ENCODE measurements around the gene ATP10A.

Gene ATP10A

DNA sequence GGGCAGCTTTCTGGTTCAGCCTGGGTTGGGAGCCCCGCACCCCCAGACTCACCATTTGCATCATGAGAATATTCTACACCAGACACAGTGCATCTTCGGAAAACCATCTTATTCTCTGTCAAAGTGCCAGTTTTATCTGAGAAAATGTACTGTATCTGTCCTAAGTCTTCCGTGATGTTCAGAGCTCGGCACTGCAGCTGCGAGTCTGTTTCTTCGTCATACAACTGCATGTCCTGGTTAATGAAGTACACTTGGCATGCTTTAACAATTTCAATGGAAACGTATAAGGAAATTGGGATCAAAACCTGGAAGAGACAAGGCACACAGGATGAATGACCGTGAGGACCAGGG is 141.5 kb downstream of the ATP10A start:
- Histone ChIP-seq H3K27ac (ENCODE audit: insufficient read depth, low read depth, low read length, poor library complexity, severe bottlenecking) (no peak overlapping the region), H3K4me3 (ENCODE audit: insufficient read depth, low read depth, low read length) (no peak overlapping the region), H3K9me3 (ENCODE audit: control insufficient read depth, low read length) (no peaks in the 10 kb centered on the region), H3K4me1 (ENCODE audit: control insufficient read depth, insufficient read depth, low read length) (peaks cover 3% of the 10 kb centered on the region), H3K27me3 (ENCODE audit: control insufficient read depth, insufficient read depth, low read length, poor library complexity, severe bottlenecking) (no peaks in the 10 kb centered on the region), H3K36me3 (ENCODE audit: control insufficient read depth, insufficient read depth, low read length) (no peaks in the 10 kb centered on the region)
- WGBS, 2 experiments: 87 to 88% methylated on average over 8 of the region's 8 CpGs

DNA sequence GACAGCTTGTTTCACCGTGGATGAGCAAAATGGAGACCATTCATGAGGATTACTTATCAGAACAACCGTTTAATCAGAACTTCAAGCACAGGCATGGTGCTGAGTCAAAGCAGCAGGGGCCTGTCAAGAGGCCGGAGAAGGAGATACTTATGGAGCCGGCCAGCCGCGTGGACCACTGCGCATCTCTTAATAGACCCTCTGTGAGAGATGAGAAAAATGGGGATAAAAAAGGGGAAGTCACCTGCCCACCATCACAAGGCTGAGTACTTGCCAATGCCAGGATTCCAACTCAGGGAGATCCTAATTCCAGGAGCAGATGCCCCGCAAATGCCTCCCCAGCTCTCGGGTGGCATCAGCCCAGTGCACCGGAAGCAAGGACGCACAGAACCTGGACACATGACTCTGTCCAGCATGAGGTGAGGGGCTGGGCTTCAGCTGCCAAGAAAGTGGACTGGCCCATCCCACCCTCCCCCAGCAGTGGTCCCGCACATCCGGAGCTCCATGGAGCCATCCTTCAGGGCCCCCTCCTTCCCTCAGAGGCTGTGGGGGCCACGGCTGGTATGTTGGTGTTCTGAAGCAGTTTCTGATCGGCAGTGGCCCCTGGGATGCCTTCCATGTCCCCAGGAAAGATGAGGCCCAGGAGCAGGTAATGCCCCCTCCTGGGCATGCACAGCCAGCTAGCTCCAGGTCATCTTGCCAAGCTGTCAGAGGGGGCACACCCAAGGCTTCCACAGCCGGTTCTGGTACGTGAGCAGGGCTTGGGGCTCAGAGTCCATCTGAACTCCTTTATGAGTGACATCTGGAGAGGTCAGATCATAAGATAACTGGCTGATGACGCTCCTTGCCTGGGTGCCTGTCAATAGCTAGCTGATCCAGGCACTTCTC is 143.8 kb downstream of the ATP10A start:
- no peaks in the 10 kb centered on the region for H3K9me3 ChIP-seq (ENCODE audit: control insufficient read depth, low read length)
- H3K27me3 ChIP-seq (ENCODE audit: control insufficient read depth, insufficient read depth, low read length, poor library complexity, severe bottlenecking): no peaks in the 10 kb centered on the region
- WGBS, 2 experiments: 92% methylated on average over 18 of the region's 18 CpGs
- no peak overlapping the region for H3K27ac ChIP-seq (ENCODE audit: insufficient read depth, low read depth, low read length, poor library complexity, severe bottlenecking)
- H3K4me1 ChIP-seq (ENCODE audit: control insufficient read depth, insufficient read depth, low read length): peaks cover 3% of the 10 kb centered on the region
- H3K4me3 ChIP-seq (ENCODE audit: insufficient read depth, low read depth, low read length): no peak overlapping the region
- no peaks in the 10 kb centered on the region for H3K36me3 ChIP-seq (ENCODE audit: control insufficient read depth, insufficient read depth, low read length)

GRCh38 chr15:25718597-25718996 is 144.5 kb downstream of the ATP10A start:
- Histone ChIP-seq H3K27me3 (ENCODE audit: control insufficient read depth, insufficient read depth, low read length, poor library complexity, severe bottlenecking) (no peaks in the 10 kb centered on the region), H3K27ac (ENCODE audit: insufficient read depth, low read depth, low read length, poor library complexity, severe bottlenecking) (no peak overlapping the region), H3K4me1 (ENCODE audit: control insufficient read depth, insufficient read depth, low read length) (peaks cover 3% of the 10 kb centered on the region), H3K36me3 (ENCODE audit: control insufficient read depth, insufficient read depth, low read length) (no peaks in the 10 kb centered on the region), H3K4me3 (ENCODE audit: insufficient read depth, low read depth, low read length) (no peak overlapping the region), H3K9me3 (ENCODE audit: control insufficient read depth, low read length) (no peaks in the 10 kb centered on the region)
- WGBS, 2 experiments: 96 to 98% methylated on average over 8 of the region's 8 CpGs

DNA sequence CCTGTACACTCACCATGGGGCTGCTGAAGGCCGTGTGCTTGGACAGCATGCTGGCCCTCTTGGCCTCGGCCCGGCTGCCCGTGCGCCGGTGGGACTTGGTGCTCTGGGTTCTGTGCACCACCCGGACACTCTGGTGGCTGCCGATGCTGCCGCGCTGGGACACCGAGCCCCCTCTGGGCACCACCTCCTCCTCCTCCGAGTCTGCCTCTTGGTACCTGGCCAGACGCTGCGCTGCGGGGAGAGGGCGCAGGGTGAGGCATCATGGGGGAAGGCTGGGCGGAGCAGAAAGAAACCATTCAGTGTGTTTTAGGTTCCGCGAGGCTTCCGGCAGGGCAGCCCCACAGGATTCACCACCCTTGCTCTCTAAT is 145.0 kb downstream of the ATP10A start:
- no peak overlapping the region for H3K4me3 ChIP-seq (ENCODE audit: insufficient read depth, low read depth, low read length)
- H3K36me3 ChIP-seq (ENCODE audit: control insufficient read depth, insufficient read depth, low read length): no peaks in the 10 kb centered on the region
- H3K27ac ChIP-seq (ENCODE audit: insufficient read depth, low read depth, low read length, poor library complexity, severe bottlenecking): no peak overlapping the region
- no peaks in the 10 kb centered on the region for H3K27me3 ChIP-seq (ENCODE audit: control insufficient read depth, insufficient read depth, low read length, poor library complexity, severe bottlenecking)
- no peaks in the 10 kb centered on the region for H3K9me3 ChIP-seq (ENCODE audit: control insufficient read depth, low read length)
- H3K4me1 ChIP-seq (ENCODE audit: control insufficient read depth, insufficient read depth, low read length): peaks cover 3% of the 10 kb centered on the region
- 93 to 94% methylated on average over 20 of the region's 20 CpGs for WGBS, 2 experiments

DNA sequence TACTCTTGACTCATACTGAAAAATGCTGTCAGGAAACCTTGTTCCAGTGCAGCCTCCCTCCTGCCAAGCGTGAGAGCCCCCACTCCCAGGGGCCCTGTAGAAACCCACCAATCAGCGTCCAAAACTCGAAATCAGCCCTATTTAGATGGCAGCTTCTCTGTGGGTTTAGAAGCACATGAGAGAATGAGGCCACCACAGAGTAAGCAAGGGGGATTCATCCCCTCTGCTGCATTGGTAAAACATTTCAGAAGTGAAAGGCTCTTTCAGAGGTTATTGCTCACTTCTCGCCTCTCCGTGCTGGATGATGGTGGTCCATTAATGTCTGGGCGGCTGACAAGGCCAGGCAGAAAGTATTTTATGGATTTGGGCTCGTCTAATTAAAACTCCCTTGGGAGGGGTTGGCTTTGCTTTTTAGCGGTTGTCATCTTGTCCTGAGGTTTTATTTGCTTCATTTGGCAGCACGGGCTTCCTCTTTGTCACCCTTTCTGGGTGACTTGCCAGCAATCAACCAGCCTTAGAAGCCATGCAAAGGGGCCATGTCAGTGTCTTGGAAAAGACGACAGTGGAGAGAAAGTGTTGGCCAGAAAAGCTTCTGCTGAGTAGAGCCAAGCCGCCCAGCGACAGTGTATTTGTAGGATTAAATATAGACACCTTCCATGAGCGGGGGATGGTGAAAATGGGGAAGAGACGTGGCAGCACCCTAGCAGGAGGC is 145.5 kb downstream of the ATP10A start:
- H3K4me1 ChIP-seq (ENCODE audit: control insufficient read depth, insufficient read depth, low read length): peaks cover 3% of the 10 kb centered on the region
- H3K36me3 ChIP-seq (ENCODE audit: control insufficient read depth, insufficient read depth, low read length): no peaks in the 10 kb centered on the region
- no peak overlapping the region for H3K4me3 ChIP-seq (ENCODE audit: insufficient read depth, low read depth, low read length)
- H3K27ac ChIP-seq (ENCODE audit: insufficient read depth, low read depth, low read length, poor library complexity, severe bottlenecking): no peak overlapping the region
- H3K27me3 ChIP-seq (ENCODE audit: control insufficient read depth, insufficient read depth, low read length, poor library complexity, severe bottlenecking): no peaks in the 10 kb centered on the region
- 88 to 90% methylated on average over 14 of the region's 14 CpGs for WGBS, 2 experiments
- no peaks in the 10 kb centered on the region for H3K9me3 ChIP-seq (ENCODE audit: control insufficient read depth, low read length)

DNA sequence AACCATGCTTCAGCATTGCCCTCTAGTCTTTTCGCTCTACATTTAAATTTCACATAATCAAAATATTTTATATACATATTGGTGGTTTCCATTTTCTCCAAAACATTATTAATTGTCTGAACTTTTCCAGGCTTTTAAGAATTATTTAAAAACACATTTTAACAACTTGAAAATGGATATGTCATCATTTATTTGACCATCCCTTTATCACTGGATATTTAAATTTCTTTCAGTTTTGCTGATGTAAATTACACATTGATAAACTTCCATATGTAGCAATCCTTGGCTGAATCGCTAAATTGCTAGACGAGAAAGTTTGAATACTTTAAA is 146.0 kb downstream of the ATP10A start:
- Histone ChIP-seq H3K27me3 (ENCODE audit: control insufficient read depth, insufficient read depth, low read length, poor library complexity, severe bottlenecking) (no peaks in the 10 kb centered on the region), H3K36me3 (ENCODE audit: control insufficient read depth, insufficient read depth, low read length) (no peaks in the 10 kb centered on the region), H3K4me3 (ENCODE audit: insufficient read depth, low read depth, low read length) (no peak overlapping the region), H3K9me3 (ENCODE audit: control insufficient read depth, low read length) (no peaks in the 10 kb centered on the region), H3K4me1 (ENCODE audit: control insufficient read depth, insufficient read depth, low read length) (peaks cover 3% of the 10 kb centered on the region), H3K27ac (ENCODE audit: insufficient read depth, low read depth, low read length, poor library complexity, severe bottlenecking) (no peak overlapping the region)
- WGBS, 2 experiments: 95 to 96% methylated on average over 3 of the region's 3 CpGs

- no peaks in the 10 kb centered on the region for H3K36me3 ChIP-seq (ENCODE audit: control insufficient read depth, insufficient read depth, low read length)
- WGBS, 2 experiments: 96% methylated on average over 19 to 21 of the region's 21 CpGs
These were observed 146.6 kb downstream of the ATP10A start for GRCh38 chr15:25716414-25717126.

DNA sequence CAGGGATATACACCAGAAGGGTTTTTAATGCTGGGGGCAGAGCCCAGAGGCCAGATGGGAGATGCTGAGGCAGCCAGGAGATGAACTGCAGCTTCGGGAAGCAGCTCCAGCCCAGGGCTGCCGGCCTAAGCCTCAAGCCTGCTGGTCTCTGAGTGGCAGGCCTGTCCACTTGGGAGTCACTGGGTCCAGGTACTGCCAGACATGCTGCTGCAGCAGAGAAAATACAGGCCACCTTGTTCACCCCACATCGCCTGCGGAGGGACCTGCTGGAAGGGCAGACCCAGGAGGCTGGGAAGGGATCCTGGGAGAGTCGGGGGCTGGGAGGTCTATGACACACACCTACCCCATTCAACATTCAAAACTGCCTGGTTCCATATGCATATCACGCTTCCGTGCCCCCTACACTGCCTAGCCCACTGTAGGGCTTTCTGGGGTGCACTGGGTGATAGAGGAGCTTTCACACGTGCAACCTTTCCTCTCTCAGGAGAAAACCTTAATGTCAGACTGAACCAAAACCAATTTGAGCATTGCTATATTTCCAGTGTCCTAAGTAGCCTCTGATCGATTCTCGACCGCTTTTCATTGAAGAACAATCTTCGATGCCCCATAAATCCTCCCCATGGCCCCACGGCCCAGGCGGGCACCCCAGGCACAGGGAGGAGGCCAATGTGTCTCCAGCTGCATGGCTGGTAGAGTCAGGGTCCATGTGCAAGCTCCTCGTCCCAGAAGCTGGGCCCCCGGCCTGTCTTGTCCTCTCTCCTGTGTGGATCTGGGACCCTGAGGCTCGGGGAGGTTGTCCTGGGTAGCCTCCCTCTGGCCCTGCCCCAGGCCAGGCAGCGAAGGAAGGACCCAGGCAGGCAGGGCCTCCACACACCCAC is 147.4 kb downstream of the ATP10A start:
- Histone ChIP-seq H3K27ac (ENCODE audit: insufficient read depth, low read depth, low read length, poor library complexity, severe bottlenecking) (no peak overlapping the region), H3K9me3 (ENCODE audit: control insufficient read depth, low read length) (no peaks in the 10 kb centered on the region), H3K4me1 (ENCODE audit: control insufficient read depth, insufficient read depth, low read length) (peaks cover 3% of the 10 kb centered on the region), H3K4me3 (ENCODE audit: insufficient read depth, low read depth, low read length) (no peak overlapping the region), H3K27me3 (ENCODE audit: control insufficient read depth, insufficient read depth, low read length, poor library complexity, severe bottlenecking) (no peaks in the 10 kb centered on the region), H3K36me3 (ENCODE audit: control insufficient read depth, insufficient read depth, low read length) (no peaks in the 10 kb centered on the region)
- WGBS, 2 experiments: 93 to 96% methylated on average over 18 of the region's 18 CpGs

More at GRCh38 chr15:25716414-25717126, 146.6 kb downstream of the ATP10A start:
- Histone ChIP-seq H3K4me3 (ENCODE audit: insufficient read depth, low read depth, low read length) (no peak overlapping the region), H3K27ac (ENCODE audit: insufficient read depth, low read depth, low read length, poor library complexity, severe bottlenecking) (no peak overlapping the region), H3K4me1 (ENCODE audit: control insufficient read depth, insufficient read depth, low read length) (peaks cover 3% of the 10 kb centered on the region), H3K27me3 (ENCODE audit: control insufficient read depth, insufficient read depth, low read length, poor library complexity, severe bottlenecking) (no peaks in the 10 kb centered on the region), H3K9me3 (ENCODE audit: control insufficient read depth, low read length) (no peaks in the 10 kb centered on the region)

DNA sequence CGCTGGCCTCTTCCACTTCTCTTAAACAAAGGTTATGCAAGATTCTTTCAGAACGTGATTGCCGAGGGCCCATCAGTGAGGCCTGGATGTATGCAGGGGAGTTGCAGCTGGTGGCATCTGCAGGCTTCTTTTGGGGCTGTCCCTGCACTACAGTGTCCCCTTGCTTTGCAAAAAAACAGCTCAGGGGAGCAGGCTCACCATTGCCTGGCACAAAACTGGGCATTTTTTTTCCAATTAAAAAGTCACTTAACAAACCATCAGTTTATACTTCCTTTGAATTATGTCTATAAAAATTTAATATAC is 148.6 kb downstream of the ATP10A start:
- peaks cover 3% of the 10 kb centered on the region for H3K4me1 ChIP-seq (ENCODE audit: control insufficient read depth, insufficient read depth, low read length)
- no peaks in the 10 kb centered on the region for H3K27me3 ChIP-seq (ENCODE audit: control insufficient read depth, insufficient read depth, low read length, poor library complexity, severe bottlenecking)
- H3K27ac ChIP-seq (ENCODE audit: insufficient read depth, low read depth, low read length, poor library complexity, severe bottlenecking): no peak overlapping the region
- no peaks in the 10 kb centered on the region for H3K36me3 ChIP-seq (ENCODE audit: control insufficient read depth, insufficient read depth, low read length)
- H3K9me3 ChIP-seq (ENCODE audit: control insufficient read depth, low read length): no peaks in the 10 kb centered on the region
- 79 to 85% methylated on average over 3 of the region's 3 CpGs for WGBS, 2 experiments
- H3K4me3 ChIP-seq (ENCODE audit: insufficient read depth, low read depth, low read length): no peak overlapping the region
